GM18508 (cell line): ENCODE measurements around the gene ISOC2.

Experiments used
- ATAC-seq: cut with Tn5 transposase; IDR thresholded peaks from one replicate; pipeline ENCODE4 v1.9.1; 2021; ENCODE audit warnings: moderate number of reproducible peaks; ENCODE audit not compliant: insufficient read depth, unreplicated experiment

Gene ISOC2

GRCh38 chr19:55490478-55491432, 29.3 kb upstream of the ISOC2 start:
- ATAC-seq: no peak

- ATAC-seq: no peak
Observed at GRCh38 chr19:55489711-55490477, 28.5 kb upstream of the ISOC2 start.

- no peak for ATAC-seq
Observed at GRCh38 chr19:55488986-55489710, 27.7 kb upstream of the ISOC2 start.

DNA sequence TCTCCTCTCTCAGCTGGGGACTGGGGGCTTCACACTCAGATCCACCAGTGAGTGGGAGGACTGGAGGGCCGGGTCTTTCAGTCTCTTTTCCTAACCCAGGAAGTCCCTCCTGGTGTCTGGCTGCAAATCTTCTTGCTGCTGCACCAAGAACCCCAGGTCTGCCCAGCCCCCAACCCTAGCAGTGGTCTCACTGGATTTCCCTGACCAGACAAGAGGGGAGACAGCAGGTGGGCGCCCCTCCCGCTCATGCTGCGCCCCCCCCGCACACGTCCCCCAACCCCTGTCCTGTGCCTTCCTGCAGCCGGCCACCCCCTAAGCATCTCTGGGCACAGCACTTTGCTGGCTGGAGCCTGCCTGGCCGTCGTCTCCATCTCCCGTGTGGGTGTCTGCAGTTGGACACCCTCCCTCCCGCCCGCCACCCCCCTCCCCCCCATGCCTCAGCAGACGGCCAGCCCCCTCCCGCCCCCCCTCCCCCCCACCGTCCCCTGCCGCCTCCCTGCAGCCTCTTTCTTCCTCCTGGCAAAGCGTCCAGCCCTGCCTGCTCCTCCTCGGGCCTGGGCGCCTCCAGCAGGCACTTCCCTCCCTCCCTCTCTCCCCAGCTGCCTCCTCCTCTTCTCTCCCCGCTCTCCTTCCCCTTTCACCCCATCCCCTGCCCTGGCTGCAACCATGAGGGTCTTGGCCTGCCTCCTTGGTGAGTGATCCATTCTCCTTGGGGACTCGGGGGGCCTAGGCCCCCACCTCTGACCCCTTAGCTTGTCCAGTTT, 26.7 kb upstream of the ISOC2 start, which contains the start of gene SSC5D:
Gene SSC5D, plus strand, starts transcription at position 513 of the 764 bp plus-strand sequence. Its CDS starts 154 bp downstream, at position 667.
- no peak for ATAC-seq

DNA sequence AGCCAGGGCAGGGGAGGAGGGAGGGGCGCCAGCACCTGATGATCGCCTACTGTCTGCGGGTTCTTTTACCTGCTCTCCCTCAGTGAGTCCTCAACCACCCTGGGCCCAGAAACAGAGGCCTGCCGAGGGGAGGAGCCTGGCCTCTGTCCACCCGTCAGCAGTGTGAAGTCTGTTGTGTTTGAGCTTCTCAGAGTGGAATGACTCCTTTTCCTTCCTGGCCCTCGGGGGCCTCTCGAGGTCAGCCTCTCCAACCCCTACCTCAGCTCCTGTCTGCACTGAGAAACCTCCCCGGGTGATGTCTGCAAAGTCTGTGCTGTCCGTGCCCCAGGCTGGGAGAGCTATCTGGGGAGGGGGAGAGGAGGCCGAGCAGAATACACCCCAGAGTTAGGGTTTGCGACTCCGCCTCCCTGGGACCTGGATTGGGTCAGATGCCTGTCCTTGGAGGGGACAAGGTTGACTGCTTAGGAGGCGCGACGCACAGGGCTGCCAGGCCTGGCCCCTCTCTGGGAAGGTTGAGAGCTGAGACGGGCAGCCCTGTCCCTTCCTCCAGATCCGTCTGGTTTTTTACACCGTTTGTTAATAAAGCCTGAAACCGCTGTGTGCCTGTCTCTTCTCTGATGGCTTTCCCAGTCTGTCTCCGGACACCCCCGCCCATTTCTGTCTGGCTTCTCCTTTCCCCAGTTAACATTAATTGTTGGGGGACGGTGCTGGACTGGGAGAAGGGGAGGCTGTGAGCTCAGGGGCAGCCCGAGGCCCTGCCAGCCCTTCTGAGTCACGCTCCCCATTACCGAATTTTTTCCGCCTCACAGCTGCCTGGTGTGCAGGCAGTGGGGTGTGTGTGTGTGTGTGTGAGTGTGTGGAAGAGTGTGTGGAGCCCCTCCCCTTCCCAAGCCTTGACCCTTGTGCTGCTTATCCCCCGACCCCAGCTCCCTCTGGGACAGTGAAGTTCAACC, 25.8 kb upstream of the ISOC2 start:
- no peak for ATAC-seq

DNA sequence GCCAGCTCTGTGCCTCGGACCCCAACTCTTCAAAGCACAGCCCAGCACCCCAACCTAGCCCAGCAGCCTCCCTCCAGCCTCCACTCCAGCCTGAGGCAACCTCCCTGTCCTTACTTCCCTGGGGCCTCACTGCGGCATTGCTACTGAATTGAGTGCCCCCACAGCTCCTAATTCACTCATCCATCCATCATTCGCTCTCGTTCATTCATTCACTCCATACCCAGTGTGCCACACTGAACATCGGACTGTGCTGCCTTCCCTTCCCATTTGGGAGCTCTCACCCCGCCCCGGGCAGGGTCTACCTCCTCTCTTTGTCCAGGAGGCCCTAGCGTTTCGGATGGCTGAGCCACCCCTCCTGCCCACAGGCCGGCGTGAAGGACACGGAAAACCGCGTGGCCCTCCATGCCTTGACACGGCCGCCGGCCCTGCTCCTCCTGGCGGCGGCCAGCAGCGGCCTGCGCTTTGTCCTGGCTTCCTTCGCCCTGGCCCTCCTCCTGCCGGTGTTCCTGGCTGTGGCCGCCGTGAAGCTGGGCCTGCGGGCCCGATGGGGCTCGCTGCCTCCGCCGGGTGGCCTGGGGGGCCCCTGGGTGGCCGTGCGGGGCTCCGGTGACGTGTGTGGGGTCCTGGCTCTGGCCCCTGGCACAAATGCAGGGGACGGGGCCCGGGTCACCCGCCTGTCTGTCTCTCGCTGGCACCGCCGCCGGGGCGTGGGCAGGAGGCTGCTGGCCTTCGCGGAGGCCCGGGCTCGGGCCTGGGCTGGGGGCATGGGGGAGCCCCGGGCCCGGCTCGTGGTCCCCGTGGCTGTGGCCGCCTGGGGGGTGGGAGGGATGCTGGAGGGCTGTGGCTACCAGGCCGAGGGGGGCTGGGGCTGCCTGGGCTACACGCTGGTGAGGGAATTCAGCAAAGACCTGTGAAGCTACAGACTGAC, 24.9 kb upstream of the ISOC2 start:
- ATAC-seq: no peak

DNA sequence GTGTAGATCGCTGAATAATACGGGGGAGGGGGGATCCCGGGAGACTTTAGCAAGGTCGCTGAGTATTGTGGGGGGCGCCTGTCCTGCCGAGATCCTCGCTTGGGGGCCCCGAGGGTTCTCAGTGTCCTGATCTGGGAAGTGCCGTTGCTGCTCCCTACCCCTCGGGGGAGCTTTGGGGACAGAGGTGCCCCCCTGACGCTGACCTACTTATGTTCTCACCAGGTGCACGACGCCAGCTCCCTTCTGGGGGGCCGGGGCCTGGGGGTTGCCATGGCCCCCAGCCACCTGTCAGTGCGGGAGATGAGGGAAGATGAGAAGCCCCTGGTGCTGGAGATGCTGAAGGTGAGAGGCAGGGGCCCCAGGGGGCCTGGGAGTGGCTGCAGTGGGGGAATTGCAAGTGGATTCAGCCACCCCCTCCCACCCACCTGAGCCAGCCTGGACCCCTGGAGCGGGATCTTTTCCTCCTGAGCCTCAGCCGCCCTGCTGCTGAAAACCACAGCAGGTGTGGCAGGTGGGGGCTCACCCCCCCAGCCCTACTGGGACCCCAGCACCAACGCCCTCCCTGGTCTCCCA, 24.1 kb upstream of the ISOC2 start:
- no peak for ATAC-seq

DNA sequence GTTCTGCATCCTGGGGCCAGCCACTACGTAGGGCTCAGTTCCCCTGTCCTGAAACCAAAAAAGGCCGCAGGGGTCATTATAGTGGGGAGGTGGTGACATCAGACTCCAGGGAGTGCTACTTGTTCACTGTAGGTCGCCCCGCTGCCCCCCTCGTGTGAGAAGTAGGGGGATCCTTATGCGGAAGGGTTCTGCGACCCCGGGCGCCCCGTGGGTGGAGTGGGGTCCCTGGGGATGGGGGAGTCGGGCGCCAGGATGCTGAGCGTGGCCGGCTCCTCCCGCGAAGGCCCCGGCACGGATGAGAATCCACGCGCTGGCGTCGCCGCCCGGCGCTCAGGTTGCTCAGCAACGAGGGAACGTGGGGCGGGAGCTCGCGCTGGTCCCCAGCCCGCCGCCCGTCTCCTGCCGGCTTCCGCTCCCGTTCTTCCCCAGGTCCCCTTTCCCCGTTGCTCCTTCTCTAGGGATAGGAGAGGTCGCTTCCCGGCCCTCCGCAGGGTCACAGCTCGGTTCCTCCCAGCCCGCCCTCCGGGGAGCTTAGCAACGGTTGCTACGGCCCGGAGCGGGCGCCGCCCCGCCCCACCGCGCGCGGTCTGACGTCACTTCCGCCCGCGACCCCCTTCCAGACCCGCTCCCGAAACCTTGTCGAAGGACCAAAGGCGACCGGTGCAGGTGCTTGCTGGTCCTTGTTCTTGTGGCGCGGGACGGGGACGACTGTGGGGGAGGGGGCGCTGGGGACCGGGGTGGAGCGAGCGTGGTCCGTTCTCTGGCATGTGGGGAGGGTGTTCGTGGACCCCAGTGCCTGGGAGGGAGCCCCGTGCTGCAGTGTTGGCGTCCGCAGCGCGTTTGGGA, 23.4 kb upstream of the ISOC2 start, which contains the start of gene NAT14:
Gene NAT14, plus strand, starts transcription at position 596 of the 846 bp plus-strand sequence. CDS start 521 bp downstream, outside the sequence.
- ATAC-seq: no peak

GRCh38 chr19:55483706-55484592, 22.5 kb upstream of the ISOC2 start:
- ATAC-seq: no peak

GRCh38 chr19:55482967-55483705, 21.7 kb upstream of the ISOC2 start:
- no peak for ATAC-seq

DNA sequence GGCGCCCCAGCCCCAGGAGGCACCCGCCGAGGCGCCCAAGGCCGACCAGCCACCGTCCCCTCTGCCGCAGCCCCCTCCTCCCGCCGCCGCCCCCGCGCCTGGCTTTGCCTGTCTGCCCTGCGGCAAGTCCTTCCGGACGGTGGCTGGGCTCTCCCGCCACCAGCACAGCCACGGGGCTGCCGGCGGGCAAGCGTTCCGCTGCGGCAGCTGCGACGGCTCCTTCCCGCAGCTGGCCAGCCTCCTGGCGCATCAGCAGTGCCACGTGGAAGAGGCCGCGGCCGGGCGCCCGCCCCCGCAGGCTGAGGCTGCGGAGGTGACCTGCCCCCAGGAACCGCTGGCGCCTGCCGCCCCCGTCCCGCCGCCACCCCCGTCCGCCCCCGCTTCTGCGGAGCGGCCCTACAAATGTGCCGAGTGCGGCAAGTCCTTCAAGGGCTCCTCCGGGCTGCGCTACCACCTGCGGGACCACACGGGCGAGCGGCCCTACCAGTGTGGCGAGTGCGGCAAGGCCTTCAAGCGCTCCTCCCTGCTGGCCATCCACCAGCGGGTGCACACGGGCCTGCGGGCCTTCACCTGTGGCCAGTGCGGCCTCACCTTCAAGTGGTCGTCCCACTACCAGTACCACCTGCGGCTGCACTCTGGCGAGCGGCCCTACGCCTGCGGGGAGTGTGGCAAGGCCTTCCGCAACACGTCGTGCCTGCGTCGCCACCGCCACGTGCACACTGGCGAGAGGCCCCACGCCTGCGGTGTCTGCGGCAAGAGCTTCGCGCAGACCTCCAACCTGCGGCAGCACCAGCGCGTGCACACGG, 20.9 kb upstream of the ISOC2 start:
- no peak for ATAC-seq

DNA sequence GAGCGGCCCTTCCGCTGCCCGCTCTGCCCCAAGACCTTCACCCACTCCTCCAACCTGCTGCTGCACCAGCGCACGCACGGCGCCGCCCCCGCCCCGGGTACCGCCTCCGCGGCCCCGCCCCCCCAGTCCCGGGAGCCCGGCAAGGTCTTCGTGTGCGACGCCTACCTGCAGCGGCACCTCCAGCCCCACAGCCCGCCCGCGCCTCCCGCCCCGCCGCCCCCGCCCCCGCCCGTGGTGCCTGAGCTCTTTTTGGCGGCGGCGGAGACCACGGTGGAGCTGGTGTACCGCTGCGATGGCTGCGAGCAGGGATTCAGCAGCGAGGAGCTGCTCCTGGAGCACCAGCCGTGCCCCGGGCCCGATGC, 20.3 kb upstream of the ISOC2 start:
- no peak for ATAC-seq

- no peak for ATAC-seq
Observed at GRCh38 chr19:55481148-55481793, 19.8 kb upstream of the ISOC2 start.
